GM19463 (cell line): Measurements from ENCODE around the gene CIAO2B.

Experiments
- ATAC-seq: cut with Tn5 transposase; IDR thresholded peaks from one replicate; pipeline ENCODE4 v1.9.1; 2021; ENCODE audit warnings: mild to moderate bottlenecking, moderate library complexity; ENCODE audit not compliant: unreplicated experiment

CIAO2B gene

DNA sequence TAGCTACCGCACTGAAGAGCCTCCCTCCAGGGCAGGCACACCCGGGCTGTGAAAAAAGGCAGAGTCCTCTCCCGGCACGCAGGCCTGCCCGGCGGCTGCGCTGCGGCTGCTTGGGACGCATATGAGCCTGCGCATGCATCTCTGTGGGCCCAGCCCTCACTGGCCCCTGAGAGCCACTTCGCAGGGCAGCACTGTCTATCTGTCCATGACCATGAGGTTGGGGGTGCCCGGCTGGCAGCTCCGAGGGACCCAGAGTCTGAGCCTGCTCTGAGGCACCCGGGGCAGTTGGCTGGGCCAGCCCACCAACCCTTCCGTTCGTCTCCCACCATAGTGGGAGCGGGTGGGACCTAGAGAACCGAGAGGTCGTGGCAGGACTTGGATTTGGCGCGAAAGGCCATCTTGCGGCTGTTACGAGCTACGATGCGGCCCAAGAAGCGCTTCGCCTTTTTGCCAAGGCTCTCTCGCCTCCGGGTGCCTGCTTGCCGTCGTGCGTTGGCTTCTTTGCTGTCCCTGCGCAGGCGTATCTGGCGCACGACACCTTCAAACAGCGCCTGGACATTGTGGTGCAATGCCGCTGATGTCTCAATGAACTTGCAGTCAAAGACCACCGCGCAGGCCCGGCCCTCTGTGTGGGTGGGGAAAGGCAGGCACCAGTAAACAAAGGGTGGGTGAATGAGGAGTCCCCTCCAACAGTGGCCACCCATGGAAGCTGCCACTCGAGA is 12.3 kb downstream of the CIAO2B start:
- no peak for ATAC-seq

GRCh38 chr16:66920924-66921680 is 13.1 kb downstream of the CIAO2B start:
- ATAC-seq = no peak

DNA sequence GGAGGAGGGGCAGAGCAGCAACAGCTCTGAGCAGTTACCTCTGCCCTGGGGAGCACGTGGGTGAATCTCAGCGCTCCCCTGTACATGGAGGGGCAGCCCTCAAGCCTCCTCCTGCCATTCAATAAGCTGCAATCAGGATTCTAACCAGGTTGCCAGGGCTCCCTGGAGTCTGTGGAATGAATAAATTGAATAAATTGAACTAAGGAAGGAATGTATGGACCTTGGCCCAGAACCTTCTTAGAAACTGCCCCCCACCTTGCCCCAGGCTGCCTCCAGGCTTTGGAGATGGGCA is 14.0 kb downstream of the CIAO2B start:
- no peak for ATAC-seq

GRCh38 chr16:66919569-66920298 is 14.5 kb downstream of the CIAO2B start:
- no peak for ATAC-seq

GRCh38 chr16:66918803-66919568 is 15.2 kb downstream of the CIAO2B start, which contains the start of gene CDH16:
TSS of gene CDH16 (minus strand) at chr16:66918885. CDS start at chr16:66918065, 820 bp downstream.
- ATAC-seq = no peak

GRCh38 chr16:66918355-66918754 is 15.8 kb downstream of the CIAO2B start:
- ATAC-seq = no peak

DNA sequence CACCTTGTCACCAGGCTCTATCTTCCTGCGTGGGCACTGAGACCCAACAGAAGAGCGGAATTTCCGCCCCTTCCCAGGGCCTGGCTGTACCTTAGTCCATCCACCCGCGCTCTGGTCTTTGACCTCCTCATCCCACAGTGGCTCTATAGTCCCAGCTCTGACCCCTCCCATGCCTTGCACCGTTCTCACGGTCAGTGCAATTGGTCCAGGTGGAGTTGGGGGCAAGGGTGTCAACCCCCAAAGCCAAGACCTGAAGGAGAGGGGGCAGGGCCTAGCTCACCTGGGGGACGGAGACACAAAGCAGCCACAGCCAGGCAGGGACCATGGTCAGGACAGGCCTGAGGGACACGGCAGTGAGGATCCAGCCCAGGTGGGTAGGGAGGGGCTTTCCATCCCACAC is 16.5 kb downstream of the CIAO2B start:
- ATAC-seq = no peak

DNA sequence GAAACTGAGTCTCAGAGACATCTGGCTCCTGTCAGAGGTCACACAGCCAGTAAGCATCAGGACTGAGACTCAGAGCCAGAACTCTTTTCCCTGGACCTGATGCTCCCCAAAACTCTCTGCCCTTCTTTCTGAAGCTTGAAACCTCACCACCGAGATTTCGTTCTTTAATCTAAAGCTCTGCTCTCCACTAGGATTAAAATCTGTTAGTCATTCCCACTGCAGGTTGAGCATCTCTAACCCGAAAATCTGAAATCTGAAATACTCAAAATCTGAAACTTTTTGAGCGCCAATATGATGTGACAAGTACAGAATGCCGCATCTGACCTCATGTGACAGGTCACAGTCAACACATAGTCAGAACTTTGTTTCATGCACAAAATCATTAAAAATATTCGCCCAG is 17.7 kb downstream of the CIAO2B start:
- no peak for ATAC-seq

- ATAC-seq = no peak
These were observed 19.2 kb downstream of the CIAO2B start for GRCh38 chr16:66915041-66915440.

DNA sequence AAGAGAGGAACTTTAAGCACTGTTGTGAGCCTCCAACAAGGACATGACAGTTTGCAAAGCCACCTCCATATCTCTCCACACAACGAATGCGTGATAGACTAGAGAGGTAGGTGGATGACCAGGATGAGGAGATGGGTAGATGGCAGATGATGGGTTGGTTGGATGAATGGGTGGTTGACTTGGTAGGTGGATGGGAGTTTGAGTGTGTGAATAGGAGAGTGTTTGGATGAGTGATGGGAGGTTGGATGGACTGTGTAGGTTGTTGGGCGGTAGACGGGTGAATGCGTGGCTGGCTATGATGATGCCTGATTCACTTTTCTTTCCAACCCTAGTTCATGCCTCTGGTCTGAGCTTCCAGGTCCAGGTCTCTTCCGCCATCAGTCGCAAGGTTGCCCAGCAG is 19.7 kb downstream of the CIAO2B start:
- no peak for ATAC-seq

DNA sequence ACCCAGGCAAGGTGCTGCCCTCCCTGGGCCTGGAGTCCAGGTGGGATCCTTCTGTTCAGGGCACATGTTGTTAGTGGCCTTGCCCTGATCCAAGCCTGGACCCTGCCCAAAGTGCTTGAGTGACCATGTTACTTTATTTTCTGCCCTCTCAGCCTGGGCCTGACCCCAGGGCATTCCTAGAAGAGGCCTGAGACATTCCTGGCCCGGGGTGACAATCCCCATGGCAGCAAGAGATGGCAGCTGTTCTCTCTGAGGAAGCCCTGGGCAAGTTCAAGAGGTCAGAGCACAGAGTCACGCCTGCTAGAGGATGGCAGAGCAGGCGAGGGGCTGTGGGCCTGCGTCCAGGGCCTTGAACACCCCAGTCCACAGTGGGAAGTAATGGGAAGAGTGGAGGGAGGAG is 20.5 kb downstream of the CIAO2B start:
- no peak for ATAC-seq

- no peak for ATAC-seq
These were observed 21.1 kb downstream of the CIAO2B start for GRCh38 chr16:66913081-66913480.

DNA sequence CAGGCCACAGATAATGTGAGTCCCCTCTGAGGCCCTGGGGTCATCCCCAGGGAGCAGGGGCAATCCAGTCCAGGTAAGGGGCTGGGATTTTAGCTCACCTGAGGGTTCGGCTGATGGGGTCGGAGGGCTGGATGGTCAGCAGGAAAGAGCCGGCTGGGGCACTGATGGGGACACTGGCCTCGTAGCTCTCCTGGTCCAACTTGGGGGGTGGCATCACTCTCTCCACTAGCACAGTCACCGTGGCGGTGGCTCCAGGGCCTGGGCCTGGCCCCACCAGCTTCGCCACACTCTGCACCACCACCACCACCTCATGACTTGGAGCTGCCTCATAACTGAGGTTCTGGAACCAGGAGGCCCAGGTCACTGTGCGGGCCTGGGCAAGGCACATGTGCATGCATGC is 22.4 kb downstream of the CIAO2B start:
- no peak for ATAC-seq

DNA sequence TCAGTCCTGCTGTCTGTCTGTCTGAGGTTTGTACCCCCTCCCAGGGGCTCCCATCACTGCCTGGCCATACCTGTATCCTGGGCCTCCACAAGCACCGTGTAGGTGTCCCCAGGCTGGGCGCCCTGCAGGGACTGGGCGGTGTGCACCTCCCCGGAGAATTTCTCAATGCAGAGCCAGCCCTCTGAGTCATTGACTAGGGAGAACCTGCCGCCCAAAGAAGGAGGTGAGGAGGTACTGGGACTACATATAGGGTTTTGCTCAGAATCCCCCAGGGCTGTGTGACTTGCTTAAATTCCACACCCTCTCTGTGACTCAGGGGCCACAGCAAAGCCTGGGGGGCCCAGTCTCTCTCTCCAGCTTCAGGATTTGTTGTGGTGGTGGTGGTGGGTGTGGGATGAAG is 23.1 kb downstream of the CIAO2B start:
- no peak for ATAC-seq

DNA sequence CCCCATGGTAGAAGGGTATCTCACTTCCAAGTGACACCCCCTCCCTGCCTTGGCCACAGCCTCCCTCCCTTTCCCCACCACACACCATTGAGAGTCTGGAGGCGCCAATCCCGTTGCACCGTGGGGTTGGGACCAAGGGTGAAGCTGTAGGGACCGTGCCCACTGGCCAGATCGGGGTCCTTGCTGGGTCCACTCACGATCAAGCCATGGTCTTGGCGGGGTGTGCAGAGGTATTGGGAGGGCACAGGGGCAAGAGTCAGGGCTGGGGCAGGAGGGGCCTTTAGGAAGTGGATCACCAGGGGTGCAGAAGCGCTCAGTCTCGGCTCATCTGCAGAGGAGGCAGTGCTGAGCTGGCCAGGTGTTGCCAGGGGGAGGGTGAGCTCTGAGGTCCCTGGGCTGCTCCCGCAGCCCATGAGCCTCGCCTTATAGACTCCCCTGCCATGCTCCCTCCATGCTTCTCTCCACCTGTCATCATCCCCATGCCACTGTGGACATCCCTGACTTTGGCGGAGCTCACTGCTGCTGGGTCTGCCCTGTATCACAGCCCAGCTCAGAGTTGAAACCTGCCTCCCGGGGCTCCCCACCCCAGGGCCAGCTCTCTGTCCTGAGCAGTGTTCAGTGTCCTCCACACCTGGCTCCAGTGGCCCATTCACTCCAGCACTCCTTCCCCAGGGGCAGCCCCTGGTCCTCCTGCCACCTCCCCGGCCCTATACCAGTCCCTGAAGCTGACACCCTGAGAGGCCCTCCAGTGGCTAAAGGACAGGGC is 23.8 kb downstream of the CIAO2B start:
- no peak for ATAC-seq

GRCh38 chr16:66908762-66909559 is 25.2 kb downstream of the CIAO2B start:
- ATAC-seq = no peak

GRCh38 chr16:66908116-66908515 is 26.1 kb downstream of the CIAO2B start:
- ATAC-seq = no peak

- no peak for ATAC-seq
These were observed 27.0 kb downstream of the CIAO2B start for GRCh38 chr16:66906916-66907836.
